Measurements from ENCODE around the gene SLC22A4. TPM values are rescaled to one million over a fixed set of nuclear protein-coding genes. Genes with fewer than 3 reads are reported as not detected.

The SLC22A4 gene
- total RNA-seq, 3 donors from 2014 or later, result 1.3 to 4.5 (median 2.3) TPM

- DNase-seq (ENCODE audit: low spot score in 2 of 2), result no peak
- TF ChIP-seq CTCF (IDR thresholded peaks at IDR 0.05) (no peak), POLR2AphosphoS5 (IDR thresholded peaks at IDR 0.05) (no peak), POLR2A (IDR thresholded peaks at IDR 0.05) (no peak)
- Histone ChIP-seq H3K9me3 (no peaks in the 10 kb centered on the region), H3K27me3 (no peaks in the 10 kb centered on the region), H3K4me3 (no peak overlapping the region), H3K36me3 (no peaks in the 10 kb centered on the region), H3K4me1 (peaks cover 19 to 23% of the 10 kb centered on the region in 2 donors), H3K27ac (peak overlapping the region; percentile 90 to 95)
- intact Hi-C loops (cut with DNase I; ENCODE audit: low total_unique reads), result no loop called here
These were observed 24.4 kb upstream of the SLC22A4 start for GRCh38 chr5:132269635-132270334.

DNA sequence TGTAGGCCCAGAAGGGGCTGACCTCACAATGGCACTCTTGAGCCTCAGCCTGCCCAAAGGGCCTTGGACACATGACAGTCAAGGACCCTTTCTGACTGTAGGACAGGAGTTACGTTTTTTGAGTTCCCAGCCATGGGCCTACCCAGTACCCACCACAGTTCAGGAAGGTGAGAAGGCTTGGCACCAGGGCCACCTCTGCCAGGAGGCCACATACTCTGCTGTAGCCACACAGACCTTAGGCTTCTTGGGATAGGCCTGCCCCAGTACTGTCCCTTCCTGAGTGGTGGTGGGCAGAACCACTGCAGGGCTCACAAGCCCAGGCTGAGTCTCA lies 23.9 kb upstream of the SLC22A4 start:
- H3K36me3 ChIP-seq, result no peaks in the 10 kb centered on the region
- H3K27ac ChIP-seq, result peak overlapping the region in 1 of 2 donors; percentile 23
- H3K4me3 ChIP-seq, result no peak overlapping the region
- no peaks in the 10 kb centered on the region for H3K9me3 ChIP-seq
- peaks cover 17% of the 10 kb centered on the region in 2 donors for H3K4me1 ChIP-seq
- H3K27me3 ChIP-seq, result no peaks in the 10 kb centered on the region
- DNase-seq (ENCODE audit: low spot score in 2 of 2), result no peak
- intact Hi-C loops (cut with DNase I; ENCODE audit: low total_unique reads), result no loop called here
- TF ChIP-seq CTCF (IDR thresholded peaks at IDR 0.05), result no peak
- no peak for TF ChIP-seq POLR2A (IDR thresholded peaks at IDR 0.05)
- no peak for TF ChIP-seq POLR2AphosphoS5 (IDR thresholded peaks at IDR 0.05)

DNA sequence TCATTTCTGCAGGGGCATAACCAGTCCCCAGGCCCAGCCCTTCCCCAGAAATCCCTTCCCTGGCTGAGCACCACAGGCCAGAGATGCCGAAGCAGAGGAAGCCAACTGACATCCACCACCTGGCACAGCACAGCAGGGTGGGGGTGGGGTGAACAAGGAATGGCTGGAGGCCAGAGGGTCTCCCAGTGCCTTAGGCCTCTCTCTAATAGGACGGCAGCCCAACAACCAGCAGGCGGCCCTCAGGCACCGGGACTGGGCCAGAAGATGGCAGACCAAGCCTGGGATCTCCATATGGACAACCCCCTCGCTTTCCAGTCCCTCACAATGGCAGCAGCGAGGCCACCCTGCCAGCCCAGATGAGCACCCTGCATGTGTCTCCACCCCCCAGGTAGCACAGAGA lies 23.5 kb upstream of the SLC22A4 start:
- peak overlapping the region in 1 of 2 donors; percentile 23 for H3K27ac ChIP-seq
- H3K4me1 ChIP-seq, result peaks cover 13% of the 10 kb centered on the region in 2 donors

GRCh38 chr5:132271251-132272246 lies 22.6 kb upstream of the SLC22A4 start:
- H3K4me3 ChIP-seq, result no peak overlapping the region
- H3K27ac ChIP-seq, result no peak overlapping the region
- intact Hi-C loops (cut with DNase I; ENCODE audit: low total_unique reads), result no loop called here
- H3K36me3 ChIP-seq, result no peaks in the 10 kb centered on the region
- peak in 1 of 2 donors; percentile 17 for DNase-seq (ENCODE audit: low spot score in 2 of 2)
- H3K27me3 ChIP-seq, result no peaks in the 10 kb centered on the region
- H3K4me1 ChIP-seq, result peaks cover 5 to 12% of the 10 kb centered on the region in 2 donors
- no peaks in the 10 kb centered on the region for H3K9me3 ChIP-seq
- no peak for TF ChIP-seq POLR2A (IDR thresholded peaks at IDR 0.05)
- no peak for TF ChIP-seq POLR2AphosphoS5 (IDR thresholded peaks at IDR 0.05)
- TF ChIP-seq CTCF (IDR thresholded peaks at IDR 0.05), result no peak

More for the DNA sequence above, 23.5 kb upstream of the SLC22A4 start:
- DNase-seq (ENCODE audit: low spot score in 2 of 2), result peak in 1 of 2 donors; percentile 20
- no peaks in the 10 kb centered on the region for H3K36me3 ChIP-seq
- intact Hi-C loops (cut with DNase I; ENCODE audit: low total_unique reads), result no loop called here
- H3K27me3 ChIP-seq, result no peaks in the 10 kb centered on the region
- H3K9me3 ChIP-seq, result no peaks in the 10 kb centered on the region
- H3K4me3 ChIP-seq, result no peak overlapping the region
- no peak for TF ChIP-seq CTCF (IDR thresholded peaks at IDR 0.05)
- TF ChIP-seq POLR2A (IDR thresholded peaks at IDR 0.05), result no peak
- TF ChIP-seq POLR2AphosphoS5 (IDR thresholded peaks at IDR 0.05), result no peak
